Colonic mucosa (tissue), 4 donors: ENCODE data around the gene IRS2. TPM values are rescaled to one million over a fixed set of nuclear protein-coding genes. Genes with fewer than 3 reads are reported as not detected.

Source experiments
- DNase-seq: peaks from one replicate; pipeline ENCODE4 v3.0.0-alpha.2; 2020
- H3K27ac ChIP-seq: fragments of 200-600 bp; one replicate; pipeline ENCODE4 v1.8.0; 2021
- H3K27me3 ChIP-seq: fragments of 200-600 bp; one replicate; pipeline ENCODE4 v1.8.0; 2021
- H3K36me3 ChIP-seq: fragments of 200-600 bp; one replicate; pipeline ENCODE4 v1.8.0; 2021
- H3K4me1 ChIP-seq: fragments of 200-600 bp; one replicate; pipeline ENCODE4 v1.8.0; 2021; ENCODE audit warnings: mild to moderate bottlenecking
- H3K4me3 ChIP-seq: fragments of 200-600 bp; one replicate; pipeline ENCODE4 v1.8.0; 2021
- H3K9ac ChIP-seq, 2 donors: one replicate each; pipeline ENCODE4 v1.7.0; 2013; ENCODE audit warnings: control low read depth in 2 of 2, low read depth in 2 of 2, low read length in 2 of 2
- H3K9me3 ChIP-seq: fragments of 200-600 bp; one replicate; pipeline ENCODE4 v1.8.0; 2021
- CTCF ChIP-seq: fragments of 200-600 bp; IDR thresholded peaks from one replicate; pipeline ENCODE4 v1.8.0; 2022; ENCODE audit warnings: antibody characterized with exemption, mild to moderate bottlenecking
- intact Hi-C: fragments of 100-400 bp; cut with DNase I; formaldehyde crosslinking; loops from one replicate; pipeline ENCODE4 v1.14.1; 2022
- total RNA-seq, 2 donors: library from RNA; stranded (reverse); fragmentation: NEBNext Ultra II Directional in 1 of 2; extraction: Animal tissue kit (Norgen Biotek cat#: 25700) in 1 of 2; gene quantifications; one replicate each; pipeline ENCODE4 v1.2.1, GENCODE V29; 2021
- donor health status: healthy.
- donor health status: DM: no; HTN: no; CAD: no.
- donor health status: DM: no; HTN: no; CAD: no.

The IRS2 gene
- total RNA-seq, 2 donors from 2014 or later, result 6.7 to 23.0 TPM

DNA sequence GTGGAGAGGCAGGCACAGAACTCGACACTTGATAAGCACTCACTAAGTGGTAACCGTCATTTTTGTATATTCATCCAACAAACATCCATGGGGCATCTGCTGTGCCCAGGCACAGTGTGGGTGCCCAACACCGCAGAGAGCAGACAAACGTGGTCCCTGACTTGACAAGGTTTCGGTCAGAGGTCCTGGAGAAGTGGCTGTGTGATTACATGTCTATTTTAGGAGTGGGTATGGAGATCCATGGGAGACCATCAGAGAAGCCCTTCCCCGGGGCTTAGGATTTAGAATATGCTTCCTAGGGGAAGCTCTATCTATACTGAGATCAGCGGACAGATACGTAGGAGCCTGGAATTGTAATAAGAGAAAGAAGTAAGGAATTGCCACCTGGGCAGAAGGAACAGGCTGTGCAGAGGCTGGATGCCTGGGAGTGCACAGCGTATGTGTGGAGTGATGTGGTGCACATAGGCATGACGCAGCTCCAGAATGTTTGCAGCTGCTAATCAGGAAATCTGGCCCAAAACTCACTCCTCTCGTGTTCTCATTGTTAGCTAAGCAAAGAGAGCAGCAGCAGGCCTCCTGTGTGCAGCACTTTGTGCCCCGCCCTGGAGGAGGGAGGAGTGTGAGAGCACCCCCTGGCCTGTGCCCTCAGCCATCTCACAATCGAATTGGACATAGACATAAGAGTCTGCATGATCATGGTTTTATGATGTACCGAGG lies 23.0 kb upstream of the IRS2 start:
- Histone ChIP-seq H3K4me3 (no peak overlapping the region), H3K4me1 (no peaks in the 10 kb centered on the region), H3K9ac (no peak overlapping the region), H3K27ac (no peak overlapping the region), H3K36me3 (no peaks in the 10 kb centered on the region), H3K9me3 (no peaks in the 10 kb centered on the region), H3K27me3 (no peaks in the 10 kb centered on the region)
- no peak for DNase-seq
- intact Hi-C loops, result no loop called here
- no peak for TF ChIP-seq CTCF

DNA sequence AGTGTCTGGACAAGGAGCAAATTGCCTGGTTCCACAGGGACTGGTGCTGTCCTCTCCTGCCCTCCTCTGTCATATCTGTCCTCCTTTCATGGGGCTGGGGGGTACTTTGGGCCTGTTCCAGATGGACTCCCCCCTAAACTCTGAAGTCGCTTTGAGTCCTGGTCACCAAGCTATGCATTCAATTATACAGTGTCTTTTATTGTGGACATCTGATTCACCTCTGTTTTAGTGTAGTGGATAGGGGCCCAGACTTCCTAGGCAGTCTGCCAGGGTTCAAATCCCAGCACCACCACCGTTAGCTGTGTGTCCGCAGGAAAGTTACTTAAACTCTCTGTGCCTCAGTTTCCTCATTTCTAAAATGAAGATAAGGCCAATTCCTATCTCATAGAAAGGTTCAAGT lies 21.0 kb upstream of the IRS2 start:
- H3K36me3 ChIP-seq, result no peaks in the 10 kb centered on the region
- no peak overlapping the region for H3K4me3 ChIP-seq
- DNase-seq, result no peak
- H3K27me3 ChIP-seq, result no peaks in the 10 kb centered on the region
- no peak for TF ChIP-seq CTCF
- H3K9ac ChIP-seq, result no peak overlapping the region
- H3K27ac ChIP-seq, result no peak overlapping the region
- no peaks in the 10 kb centered on the region for H3K9me3 ChIP-seq
- intact Hi-C loops, result no loop called here
- H3K4me1 ChIP-seq, result no peaks in the 10 kb centered on the region

GRCh38 chr13:109804654-109805053 lies 18.3 kb upstream of the IRS2 start:
- DNase-seq, result no peak
- H3K9me3 ChIP-seq, result no peaks in the 10 kb centered on the region
- H3K4me3 ChIP-seq, result no peak overlapping the region
- H3K9ac ChIP-seq, result no peak overlapping the region
- TF ChIP-seq CTCF, result no peak
- H3K27ac ChIP-seq, result no peak overlapping the region
- no peaks in the 10 kb centered on the region for H3K27me3 ChIP-seq
- no peaks in the 10 kb centered on the region for H3K36me3 ChIP-seq
- intact Hi-C loops, result no loop called here
- H3K4me1 ChIP-seq, result no peaks in the 10 kb centered on the region

GRCh38 chr13:109803825-109804224 lies 17.4 kb upstream of the IRS2 start:
- Histone ChIP-seq H3K4me3 (no peak overlapping the region), H3K9ac (no peak overlapping the region), H3K27me3 (no peaks in the 10 kb centered on the region), H3K9me3 (no peaks in the 10 kb centered on the region), H3K4me1 (no peaks in the 10 kb centered on the region), H3K36me3 (no peaks in the 10 kb centered on the region), H3K27ac (no peak overlapping the region)
- intact Hi-C loops, result no loop called here
- TF ChIP-seq CTCF, result no peak
- DNase-seq, result no peak

- no peaks in the 10 kb centered on the region for H3K9me3 ChIP-seq
- TF ChIP-seq CTCF, result no peak
- DNase-seq, result no peak
- H3K4me3 ChIP-seq, result no peak overlapping the region
- H3K36me3 ChIP-seq, result no peaks in the 10 kb centered on the region
- H3K4me1 ChIP-seq, result no peaks in the 10 kb centered on the region
- no peak overlapping the region for H3K27ac ChIP-seq
- H3K9ac ChIP-seq, result no peak overlapping the region
- intact Hi-C loops, result no loop called here
- no peaks in the 10 kb centered on the region for H3K27me3 ChIP-seq
Observed at GRCh38 chr13:109802936-109803335, 16.6 kb upstream of the IRS2 start.
